Measurements from ENCODE around the gene SMC6. TPM values are rescaled to one million over a fixed set of nuclear protein-coding genes. Genes with fewer than 3 reads are reported as not detected.

The SMC6 gene
- total RNA-seq, 1 experiment from 2014 or later: 46.7 TPM

DNA sequence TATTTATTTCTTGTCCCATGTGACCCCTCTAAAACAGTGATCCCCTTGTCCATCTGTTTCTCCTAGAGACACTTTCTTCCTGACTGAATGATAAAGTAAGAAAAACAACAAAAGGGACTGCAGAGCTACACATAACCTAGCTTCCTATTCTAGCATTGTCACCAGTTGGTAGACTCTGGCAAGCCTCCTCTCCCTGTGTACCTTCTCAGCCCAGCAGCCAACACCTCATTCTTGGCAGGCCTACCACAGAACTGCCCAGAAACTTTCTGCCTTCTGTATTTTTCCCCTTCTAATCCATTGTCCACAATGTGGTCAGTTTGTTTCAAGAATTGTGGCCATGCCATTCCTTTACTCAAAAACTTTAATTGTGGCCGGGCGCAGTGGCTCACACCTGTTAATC lies 13.4 kb downstream of the SMC6 start:
- H3K9me3 Mint-ChIP-seq: no peaks in the 10 kb centered on the region
- CTCF ChIA-PET: no interaction called here
- DNase-seq (ENCODE audit: low spot score): no peak
- peak overlapping the region; percentile 30; the same call in 1 of the 2 replicates for H3K27ac Mint-ChIP-seq
- H3K4me3 Mint-ChIP-seq: no peak overlapping the region
- H3K27me3 Mint-ChIP-seq (ENCODE audit: low read depth): no peaks in the 10 kb centered on the region
- no peaks in the 10 kb centered on the region for H3K4me1 Mint-ChIP-seq
- TF ChIP-seq, protein P1, sequence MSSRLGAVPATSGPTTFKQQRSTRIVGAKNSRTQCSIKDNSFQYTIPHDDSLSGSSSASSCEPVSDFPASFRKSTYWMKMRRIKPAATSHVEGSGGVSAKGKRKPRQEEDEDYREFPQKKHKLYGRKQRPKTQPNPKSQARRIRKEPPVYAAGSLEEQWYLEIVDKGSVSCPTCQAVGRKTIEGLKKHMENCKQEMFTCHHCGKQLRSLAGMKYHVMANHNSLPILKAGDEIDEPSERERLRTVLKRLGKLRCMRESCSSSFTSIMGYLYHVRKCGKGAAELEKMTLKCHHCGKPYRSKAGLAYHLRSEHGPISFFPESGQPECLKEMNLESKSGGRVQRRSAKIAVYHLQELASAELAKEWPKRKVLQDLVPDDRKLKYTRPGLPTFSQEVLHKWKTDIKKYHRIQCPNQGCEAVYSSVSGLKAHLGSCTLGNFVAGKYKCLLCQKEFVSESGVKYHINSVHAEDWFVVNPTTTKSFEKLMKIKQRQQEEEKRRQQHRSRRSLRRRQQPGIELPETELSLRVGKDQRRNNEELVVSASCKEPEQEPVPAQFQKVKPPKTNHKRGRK (CRISPR knock-in tag; IDR thresholded peaks at IDR 0.05; ENCODE audit: borderline replicate concordance): no peak
- TF ChIP-seq ELF4 (CRISPR knock-in tag; IDR thresholded peaks at IDR 0.05; ENCODE audit: low read depth) (no peak), HMGA2 (CRISPR knock-in tag; IDR thresholded peaks at IDR 0.05) (no peak), ZNF671 (CRISPR knock-in tag; IDR thresholded peaks at IDR 0.05) (no peak), NR2C2 (CRISPR knock-in tag; IDR thresholded peaks at IDR 0.05) (no peak), TCF7 (CRISPR knock-in tag; IDR thresholded peaks at IDR 0.05; ENCODE audit: low read depth) (no peak), TEAD4 (CRISPR knock-in tag; IDR thresholded peaks at IDR 0.05) (no peak), SMAD4 (CRISPR knock-in tag; IDR thresholded peaks at IDR 0.05) (no peak), NR3C1 (CRISPR knock-in tag; conservative IDR thresholded peaks at IDR 0.05; ENCODE audit: low read depth) (no peak), ZNF232 (CRISPR knock-in tag; IDR thresholded peaks at IDR 0.05) (no peak), GABPB1 (CRISPR knock-in tag; IDR thresholded peaks at IDR 0.05) (no peak), SP1 (CRISPR knock-in tag; conservative IDR thresholded peaks at IDR 0.05) (no peak)
- TF ChIP-seq, protein P2, sequence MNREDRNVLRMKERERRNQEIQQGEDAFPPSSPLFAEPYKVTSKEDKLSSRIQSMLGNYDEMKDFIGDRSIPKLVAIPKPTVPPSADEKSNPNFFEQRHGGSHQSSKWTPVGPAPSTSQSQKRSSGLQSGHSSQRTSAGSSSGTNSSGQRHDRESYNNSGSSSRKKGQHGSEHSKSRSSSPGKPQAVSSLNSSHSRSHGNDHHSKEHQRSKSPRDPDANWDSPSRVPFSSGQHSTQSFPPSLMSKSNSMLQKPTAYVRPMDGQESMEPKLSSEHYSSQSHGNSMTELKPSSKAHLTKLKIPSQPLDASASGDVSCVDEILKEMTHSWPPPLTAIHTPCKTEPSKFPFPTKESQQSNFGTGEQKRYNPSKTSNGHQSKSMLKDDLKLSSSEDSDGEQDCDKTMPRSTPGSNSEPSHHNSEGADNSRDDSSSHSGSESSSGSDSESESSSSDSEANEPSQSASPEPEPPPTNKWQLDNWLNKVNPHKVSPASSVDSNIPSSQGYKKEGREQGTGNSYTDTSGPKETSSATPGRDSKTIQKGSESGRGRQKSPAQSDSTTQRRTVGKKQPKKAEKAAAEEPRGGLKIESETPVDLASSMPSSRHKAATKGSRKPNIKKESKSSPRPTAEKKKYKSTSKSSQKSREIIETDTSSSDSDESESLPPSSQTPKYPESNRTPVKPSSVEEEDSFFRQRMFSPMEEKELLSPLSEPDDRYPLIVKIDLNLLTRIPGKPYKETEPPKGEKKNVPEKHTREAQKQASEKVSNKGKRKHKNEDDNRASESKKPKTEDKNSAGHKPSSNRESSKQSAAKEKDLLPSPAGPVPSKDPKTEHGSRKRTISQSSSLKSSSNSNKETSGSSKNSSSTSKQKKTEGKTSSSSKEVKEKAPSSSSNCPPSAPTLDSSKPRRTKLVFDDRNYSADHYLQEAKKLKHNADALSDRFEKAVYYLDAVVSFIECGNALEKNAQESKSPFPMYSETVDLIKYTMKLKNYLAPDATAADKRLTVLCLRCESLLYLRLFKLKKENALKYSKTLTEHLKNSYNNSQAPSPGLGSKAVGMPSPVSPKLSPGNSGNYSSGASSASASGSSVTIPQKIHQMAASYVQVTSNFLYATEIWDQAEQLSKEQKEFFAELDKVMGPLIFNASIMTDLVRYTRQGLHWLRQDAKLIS (CRISPR knock-in tag; IDR thresholded peaks at IDR 0.05; ENCODE audit: borderline replicate concordance): no peak
- TF ChIP-seq, protein P3, sequence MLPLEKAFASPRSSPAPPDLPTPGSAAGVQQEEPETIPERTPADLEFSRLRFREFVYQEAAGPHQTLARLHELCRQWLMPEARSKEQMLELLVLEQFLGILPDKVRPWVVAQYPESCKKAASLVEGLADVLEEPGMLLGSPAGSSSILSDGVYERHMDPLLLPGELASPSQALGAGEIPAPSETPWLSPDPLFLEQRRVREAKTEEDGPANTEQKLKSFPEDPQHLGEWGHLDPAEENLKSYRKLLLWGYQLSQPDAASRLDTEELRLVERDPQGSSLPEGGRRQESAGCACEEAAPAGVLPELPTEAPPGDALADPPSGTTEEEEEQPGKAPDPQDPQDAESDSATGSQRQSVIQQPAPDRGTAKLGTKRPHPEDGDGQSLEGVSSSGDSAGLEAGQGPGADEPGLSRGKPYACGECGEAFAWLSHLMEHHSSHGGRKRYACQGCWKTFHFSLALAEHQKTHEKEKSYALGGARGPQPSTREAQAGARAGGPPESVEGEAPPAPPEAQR (CRISPR knock-in tag; IDR thresholded peaks at IDR 0.05): no peak
- TF ChIP-seq, protein P4, sequence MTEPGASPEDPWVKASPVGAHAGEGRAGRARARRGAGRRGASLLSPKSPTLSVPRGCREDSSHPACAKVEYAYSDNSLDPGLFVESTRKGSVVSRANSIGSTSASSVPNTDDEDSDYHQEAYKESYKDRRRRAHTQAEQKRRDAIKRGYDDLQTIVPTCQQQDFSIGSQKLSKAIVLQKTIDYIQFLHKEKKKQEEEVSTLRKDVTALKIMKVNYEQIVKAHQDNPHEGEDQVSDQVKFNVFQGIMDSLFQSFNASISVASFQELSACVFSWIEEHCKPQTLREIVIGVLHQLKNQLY (CRISPR knock-in tag; IDR thresholded peaks at IDR 0.05): no peak
- TF ChIP-seq, protein P5, sequence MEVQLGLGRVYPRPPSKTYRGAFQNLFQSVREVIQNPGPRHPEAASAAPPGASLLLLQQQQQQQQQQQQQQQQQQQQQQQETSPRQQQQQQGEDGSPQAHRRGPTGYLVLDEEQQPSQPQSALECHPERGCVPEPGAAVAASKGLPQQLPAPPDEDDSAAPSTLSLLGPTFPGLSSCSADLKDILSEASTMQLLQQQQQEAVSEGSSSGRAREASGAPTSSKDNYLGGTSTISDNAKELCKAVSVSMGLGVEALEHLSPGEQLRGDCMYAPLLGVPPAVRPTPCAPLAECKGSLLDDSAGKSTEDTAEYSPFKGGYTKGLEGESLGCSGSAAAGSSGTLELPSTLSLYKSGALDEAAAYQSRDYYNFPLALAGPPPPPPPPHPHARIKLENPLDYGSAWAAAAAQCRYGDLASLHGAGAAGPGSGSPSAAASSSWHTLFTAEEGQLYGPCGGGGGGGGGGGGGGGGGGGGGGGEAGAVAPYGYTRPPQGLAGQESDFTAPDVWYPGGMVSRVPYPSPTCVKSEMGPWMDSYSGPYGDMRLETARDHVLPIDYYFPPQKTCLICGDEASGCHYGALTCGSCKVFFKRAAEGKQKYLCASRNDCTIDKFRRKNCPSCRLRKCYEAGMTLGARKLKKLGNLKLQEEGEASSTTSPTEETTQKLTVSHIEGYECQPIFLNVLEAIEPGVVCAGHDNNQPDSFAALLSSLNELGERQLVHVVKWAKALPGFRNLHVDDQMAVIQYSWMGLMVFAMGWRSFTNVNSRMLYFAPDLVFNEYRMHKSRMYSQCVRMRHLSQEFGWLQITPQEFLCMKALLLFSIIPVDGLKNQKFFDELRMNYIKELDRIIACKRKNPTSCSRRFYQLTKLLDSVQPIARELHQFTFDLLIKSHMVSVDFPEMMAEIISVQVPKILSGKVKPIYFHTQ (CRISPR knock-in tag; IDR thresholded peaks at IDR 0.05): no peak
- TF ChIP-seq, protein P6, sequence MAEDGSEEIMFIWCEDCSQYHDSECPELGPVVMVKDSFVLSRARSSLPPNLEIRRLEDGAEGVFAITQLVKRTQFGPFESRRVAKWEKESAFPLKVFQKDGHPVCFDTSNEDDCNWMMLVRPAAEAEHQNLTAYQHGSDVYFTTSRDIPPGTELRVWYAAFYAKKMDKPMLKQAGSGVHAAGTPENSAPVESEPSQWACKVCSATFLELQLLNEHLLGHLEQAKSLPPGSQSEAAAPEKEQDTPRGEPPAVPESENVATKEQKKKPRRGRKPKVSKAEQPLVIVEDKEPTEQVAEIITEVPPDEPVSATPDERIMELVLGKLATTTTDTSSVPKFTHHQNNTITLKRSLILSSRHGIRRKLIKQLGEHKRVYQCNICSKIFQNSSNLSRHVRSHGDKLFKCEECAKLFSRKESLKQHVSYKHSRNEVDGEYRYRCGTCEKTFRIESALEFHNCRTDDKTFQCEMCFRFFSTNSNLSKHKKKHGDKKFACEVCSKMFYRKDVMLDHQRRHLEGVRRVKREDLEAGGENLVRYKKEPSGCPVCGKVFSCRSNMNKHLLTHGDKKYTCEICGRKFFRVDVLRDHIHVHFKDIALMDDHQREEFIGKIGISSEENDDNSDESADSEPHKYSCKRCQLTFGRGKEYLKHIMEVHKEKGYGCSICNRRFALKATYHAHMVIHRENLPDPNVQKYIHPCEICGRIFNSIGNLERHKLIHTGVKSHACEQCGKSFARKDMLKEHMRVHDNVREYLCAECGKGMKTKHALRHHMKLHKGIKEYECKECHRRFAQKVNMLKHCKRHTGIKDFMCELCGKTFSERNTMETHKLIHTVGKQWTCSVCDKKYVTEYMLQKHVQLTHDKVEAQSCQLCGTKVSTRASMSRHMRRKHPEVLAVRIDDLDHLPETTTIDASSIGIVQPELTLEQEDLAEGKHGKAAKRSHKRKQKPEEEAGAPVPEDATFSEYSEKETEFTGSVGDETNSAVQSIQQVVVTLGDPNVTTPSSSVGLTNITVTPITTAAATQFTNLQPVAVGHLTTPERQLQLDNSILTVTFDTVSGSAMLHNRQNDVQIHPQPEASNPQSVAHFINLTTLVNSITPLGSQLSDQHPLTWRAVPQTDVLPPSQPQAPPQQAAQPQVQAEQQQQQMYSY (CRISPR knock-in tag; IDR thresholded peaks at IDR 0.05): no peak
- TF ChIP-seq, protein P7, sequence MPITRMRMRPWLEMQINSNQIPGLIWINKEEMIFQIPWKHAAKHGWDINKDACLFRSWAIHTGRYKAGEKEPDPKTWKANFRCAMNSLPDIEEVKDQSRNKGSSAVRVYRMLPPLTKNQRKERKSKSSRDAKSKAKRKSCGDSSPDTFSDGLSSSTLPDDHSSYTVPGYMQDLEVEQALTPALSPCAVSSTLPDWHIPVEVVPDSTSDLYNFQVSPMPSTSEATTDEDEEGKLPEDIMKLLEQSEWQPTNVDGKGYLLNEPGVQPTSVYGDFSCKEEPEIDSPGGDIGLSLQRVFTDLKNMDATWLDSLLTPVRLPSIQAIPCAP (CRISPR knock-in tag; IDR thresholded peaks at IDR 0.05): no peak
- H3K36me3 Mint-ChIP-seq: peaks cover 58% of the 10 kb centered on the region
- ATAC-seq: no peak
- POLR2A ChIA-PET: no interaction called here
